ENCODE results near the gene LRRC66. TPM values are rescaled to one million over a fixed set of nuclear protein-coding genes. Genes with fewer than 3 reads are reported as not detected.

Gene LRRC66
- polyA plus RNA-seq, 1 donor from 2014 or later = 0.45 TPM

DNA sequence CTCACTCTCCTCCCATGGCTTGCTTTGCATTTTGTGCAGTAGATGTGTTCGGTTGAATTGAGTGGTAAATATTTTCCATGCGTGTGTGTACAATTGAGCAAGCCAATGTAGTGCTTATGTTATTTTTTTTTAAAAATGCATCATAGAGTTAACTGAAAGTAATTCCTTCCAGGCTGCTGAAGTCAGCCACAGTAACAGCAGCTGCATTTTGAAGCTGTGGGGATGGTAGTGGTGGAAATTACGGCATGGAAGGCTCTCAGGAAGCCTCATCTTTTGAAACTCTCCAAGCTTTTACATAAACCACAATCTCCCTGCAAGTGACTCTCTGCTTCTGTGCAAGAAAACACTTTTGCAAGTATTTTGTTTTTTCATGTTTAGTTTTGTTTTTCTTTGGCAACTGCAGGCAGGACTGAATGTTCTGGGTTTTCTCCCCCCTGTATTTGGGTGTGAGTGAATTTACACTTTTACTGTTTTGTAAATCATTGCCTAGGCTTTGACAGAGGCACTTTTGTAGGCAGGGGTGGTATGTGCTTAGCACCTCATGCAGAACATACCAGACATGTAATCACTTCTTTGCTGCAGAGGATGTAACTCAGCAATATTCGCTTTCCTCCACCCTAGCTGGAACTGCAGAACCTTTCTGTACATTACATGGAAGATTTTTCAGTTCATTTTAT is 56.2 kb downstream of the LRRC66 start:
- no peaks in the 10 kb centered on the region for H3K27me3 ChIP-seq (ENCODE audit: insufficient read depth, low read depth, low read length)
- H3K36me3 ChIP-seq (ENCODE audit: insufficient read depth, low read length) = no peaks in the 10 kb centered on the region
- H3K4me3 ChIP-seq (ENCODE audit: low read length) = no peak overlapping the region
- H3K9me3 ChIP-seq (ENCODE audit: low read length) = no peaks in the 10 kb centered on the region
- H4K20me1 ChIP-seq (ENCODE audit: insufficient read depth) = no peaks in the 10 kb centered on the region
- H2AFZ ChIP-seq (ENCODE audit: low read depth, low read length) = no peak overlapping the region
- no peaks in the 10 kb centered on the region for H3F3A ChIP-seq (ENCODE audit: insufficient read depth, low read length, poor library complexity, severe bottlenecking)
- H3K4me2 ChIP-seq (ENCODE audit: low read length) = no peak overlapping the region
- H3K9me2 ChIP-seq (ENCODE audit: insufficient read depth, low read length) = no peaks in the 10 kb centered on the region
- TF ChIP-seq EP300 (conservative IDR thresholded peaks at IDR 0.05; ENCODE audit: poor library complexity, severe bottlenecking) (no peak), MXI1 (conservative IDR thresholded peaks at IDR 0.05; ENCODE audit: poor library complexity, severe bottlenecking) (no peak), RAD21 (conservative IDR thresholded peaks at IDR 0.05) (no peak), EZH2 (IDR thresholded peaks at IDR 0.05; ENCODE audit: borderline replicate concordance, insufficient read depth, low read length, poor library complexity, severe bottlenecking) (no peak), POLR2AphosphoS5 (IDR thresholded peaks at IDR 0.05) (no peak), TAF1 (IDR thresholded peaks at IDR 0.05; ENCODE audit: low read depth) (no peak), SMC3 (conservative IDR thresholded peaks at IDR 0.05; ENCODE audit: poor library complexity) (no peak)
- TF ChIP-seq, protein P1, sequence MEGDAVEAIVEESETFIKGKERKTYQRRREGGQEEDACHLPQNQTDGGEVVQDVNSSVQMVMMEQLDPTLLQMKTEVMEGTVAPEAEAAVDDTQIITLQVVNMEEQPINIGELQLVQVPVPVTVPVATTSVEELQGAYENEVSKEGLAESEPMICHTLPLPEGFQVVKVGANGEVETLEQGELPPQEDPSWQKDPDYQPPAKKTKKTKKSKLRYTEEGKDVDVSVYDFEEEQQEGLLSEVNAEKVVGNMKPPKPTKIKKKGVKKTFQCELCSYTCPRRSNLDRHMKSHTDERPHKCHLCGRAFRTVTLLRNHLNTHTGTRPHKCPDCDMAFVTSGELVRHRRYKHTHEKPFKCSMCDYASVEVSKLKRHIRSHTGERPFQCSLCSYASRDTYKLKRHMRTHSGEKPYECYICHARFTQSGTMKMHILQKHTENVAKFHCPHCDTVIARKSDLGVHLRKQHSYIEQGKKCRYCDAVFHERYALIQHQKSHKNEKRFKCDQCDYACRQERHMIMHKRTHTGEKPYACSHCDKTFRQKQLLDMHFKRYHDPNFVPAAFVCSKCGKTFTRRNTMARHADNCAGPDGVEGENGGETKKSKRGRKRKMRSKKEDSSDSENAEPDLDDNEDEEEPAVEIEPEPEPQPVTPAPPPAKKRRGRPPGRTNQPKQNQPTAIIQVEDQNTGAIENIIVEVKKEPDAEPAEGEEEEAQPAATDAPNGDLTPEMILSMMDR (IDR thresholded peaks at IDR 0.05; ENCODE audit: poor library complexity, severe bottlenecking) = no peak
- TF ChIP-seq, protein P2, sequence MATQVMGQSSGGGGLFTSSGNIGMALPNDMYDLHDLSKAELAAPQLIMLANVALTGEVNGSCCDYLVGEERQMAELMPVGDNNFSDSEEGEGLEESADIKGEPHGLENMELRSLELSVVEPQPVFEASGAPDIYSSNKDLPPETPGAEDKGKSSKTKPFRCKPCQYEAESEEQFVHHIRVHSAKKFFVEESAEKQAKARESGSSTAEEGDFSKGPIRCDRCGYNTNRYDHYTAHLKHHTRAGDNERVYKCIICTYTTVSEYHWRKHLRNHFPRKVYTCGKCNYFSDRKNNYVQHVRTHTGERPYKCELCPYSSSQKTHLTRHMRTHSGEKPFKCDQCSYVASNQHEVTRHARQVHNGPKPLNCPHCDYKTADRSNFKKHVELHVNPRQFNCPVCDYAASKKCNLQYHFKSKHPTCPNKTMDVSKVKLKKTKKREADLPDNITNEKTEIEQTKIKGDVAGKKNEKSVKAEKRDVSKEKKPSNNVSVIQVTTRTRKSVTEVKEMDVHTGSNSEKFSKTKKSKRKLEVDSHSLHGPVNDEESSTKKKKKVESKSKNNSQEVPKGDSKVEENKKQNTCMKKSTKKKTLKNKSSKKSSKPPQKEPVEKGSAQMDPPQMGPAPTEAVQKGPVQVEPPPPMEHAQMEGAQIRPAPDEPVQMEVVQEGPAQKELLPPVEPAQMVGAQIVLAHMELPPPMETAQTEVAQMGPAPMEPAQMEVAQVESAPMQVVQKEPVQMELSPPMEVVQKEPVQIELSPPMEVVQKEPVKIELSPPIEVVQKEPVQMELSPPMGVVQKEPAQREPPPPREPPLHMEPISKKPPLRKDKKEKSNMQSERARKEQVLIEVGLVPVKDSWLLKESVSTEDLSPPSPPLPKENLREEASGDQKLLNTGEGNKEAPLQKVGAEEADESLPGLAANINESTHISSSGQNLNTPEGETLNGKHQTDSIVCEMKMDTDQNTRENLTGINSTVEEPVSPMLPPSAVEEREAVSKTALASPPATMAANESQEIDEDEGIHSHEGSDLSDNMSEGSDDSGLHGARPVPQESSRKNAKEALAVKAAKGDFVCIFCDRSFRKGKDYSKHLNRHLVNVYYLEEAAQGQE (IDR thresholded peaks at IDR 0.05; ENCODE audit: borderline replicate concordance) = no peak
- no peaks in the 10 kb centered on the region for H3K79me2 ChIP-seq (replicated peaks; ENCODE audit: insufficient read depth, low read length)
- no peak overlapping the region for H3K9ac ChIP-seq (ENCODE audit: low read length)
- no peak overlapping the region for H3K27ac ChIP-seq (ENCODE audit: low read length)

DNA sequence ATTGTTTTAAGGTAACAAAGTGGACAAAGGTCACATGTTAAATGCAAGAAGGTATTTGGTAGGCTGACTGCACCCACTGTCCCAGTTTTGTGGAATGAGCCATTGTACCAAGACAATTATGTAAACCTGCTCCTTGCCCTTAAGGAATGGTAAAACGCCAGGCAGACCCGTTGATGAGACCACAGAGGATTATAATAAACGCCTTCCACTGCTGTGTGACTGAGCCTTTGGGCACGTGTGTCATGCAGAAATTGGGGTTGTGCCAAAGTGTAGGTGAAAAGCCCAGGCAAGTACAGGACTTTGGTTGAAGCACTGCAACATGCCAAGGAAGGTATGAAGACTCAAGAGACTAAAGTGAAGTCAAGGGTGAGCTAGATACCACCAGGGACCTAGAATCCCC is 59.7 kb downstream of the LRRC66 start:
- no peaks in the 10 kb centered on the region for H3K9me2 ChIP-seq (ENCODE audit: insufficient read depth, low read length)

More for the DNA sequence above, 59.7 kb downstream of the LRRC66 start:
- Histone ChIP-seq H3K9ac (ENCODE audit: low read length) (no peak overlapping the region), H4K20me1 (ENCODE audit: insufficient read depth) (no peaks in the 10 kb centered on the region), H3F3A (ENCODE audit: insufficient read depth, low read length, poor library complexity, severe bottlenecking) (no peaks in the 10 kb centered on the region), H3K9me3 (ENCODE audit: low read length) (no peaks in the 10 kb centered on the region), H3K27ac (ENCODE audit: low read length) (no peak overlapping the region), H3K36me3 (ENCODE audit: insufficient read depth, low read length) (no peaks in the 10 kb centered on the region), H3K79me2 (replicated peaks; ENCODE audit: insufficient read depth, low read length) (no peaks in the 10 kb centered on the region), H3K4me2 (ENCODE audit: low read length) (no peak overlapping the region), H3K4me3 (ENCODE audit: low read length) (no peak overlapping the region), H2AFZ (ENCODE audit: low read depth, low read length) (no peak overlapping the region), H3K27me3 (ENCODE audit: insufficient read depth, low read depth, low read length) (no peaks in the 10 kb centered on the region)
- no peak for TF ChIP-seq MXI1 (conservative IDR thresholded peaks at IDR 0.05; ENCODE audit: poor library complexity, severe bottlenecking)
- no peak for TF ChIP-seq POLR2AphosphoS5 (IDR thresholded peaks at IDR 0.05)
- TF ChIP-seq EP300 (conservative IDR thresholded peaks at IDR 0.05; ENCODE audit: poor library complexity, severe bottlenecking) = no peak
- no peak for TF ChIP-seq TAF1 (IDR thresholded peaks at IDR 0.05; ENCODE audit: low read depth)
- no peak for TF ChIP-seq RAD21 (conservative IDR thresholded peaks at IDR 0.05)
- no peak for TF ChIP-seq SMC3 (conservative IDR thresholded peaks at IDR 0.05; ENCODE audit: poor library complexity)
- TF ChIP-seq EZH2 (IDR thresholded peaks at IDR 0.05; ENCODE audit: borderline replicate concordance, insufficient read depth, low read length, poor library complexity, severe bottlenecking) = no peak
- TF ChIP-seq, protein P2 (IDR thresholded peaks at IDR 0.05; ENCODE audit: borderline replicate concordance) = no peak
- TF ChIP-seq, protein P1 (IDR thresholded peaks at IDR 0.05; ENCODE audit: poor library complexity, severe bottlenecking) = no peak
